Loucy (cell line): ENCODE data around the gene FURIN.

ENCODE experiments used
- H2AFZ ChIP-seq: fragments of 200-600 bp; sonication (generic); 2 replicates; pipeline ENCODE4 v1.6.0; 2016; ENCODE audit warnings: antibody characterized with exemption, mild to moderate bottlenecking, low read length, moderate library complexity
- H3F3A ChIP-seq: fragments of 200-600 bp; 2 replicates; pipeline ENCODE4 v1.6.0; 2016; ENCODE audit warnings: antibody characterized with exemption, low read depth, mild to moderate bottlenecking
- H3K27me3 ChIP-seq: fragments of 200-600 bp; sonication (generic); 2 replicates; pipeline ENCODE4 v1.6.1; 2014; ENCODE audit warnings: low read length, mild to moderate bottlenecking; ENCODE audit not compliant: insufficient read depth, poor library complexity, severe bottlenecking
- H3K36me3 ChIP-seq: fragments of 200-600 bp; sonication (generic); 2 replicates; pipeline ENCODE4 v1.6.1; 2016; ENCODE audit warnings: low read length; ENCODE audit not compliant: insufficient read depth
- H3K4me1 ChIP-seq: fragments of 200-600 bp; sonication (generic); 2 replicates; pipeline ENCODE4 v1.5.1; 2014; ENCODE audit warnings: low read length, mild to moderate bottlenecking; ENCODE audit not compliant: insufficient read depth, poor library complexity, severe bottlenecking
- H3K4me2 ChIP-seq: fragments of 200-600 bp; sonication (generic); 2 replicates; pipeline ENCODE4 v1.6.0; 2014; ENCODE audit warnings: antibody characterized with exemption, low read length, low read depth, mild to moderate bottlenecking; ENCODE audit not compliant: poor library complexity, severe bottlenecking
- H3K4me3 ChIP-seq: fragments of 200-600 bp; sonication (generic); 2 replicates; pipeline ENCODE4 v1.5.1; 2014; ENCODE audit warnings: low read length, mild to moderate bottlenecking, mixed read lengths; ENCODE audit not compliant: poor library complexity, severe bottlenecking
- H3K79me2 ChIP-seq: fragments of 200-600 bp; sonication (generic); 2 replicates; pipeline ENCODE4 v1.6.1; 2014; ENCODE audit warnings: low read length; ENCODE audit not compliant: insufficient read depth
- H3K9ac ChIP-seq: fragments of 200-600 bp; sonication (generic); 2 replicates; pipeline ENCODE4 v1.6.0; 2014; ENCODE audit warnings: mild to moderate bottlenecking, low read depth, low read length, moderate library complexity; ENCODE audit not compliant: poor library complexity, severe bottlenecking
- H3K9me2 ChIP-seq: fragments of 200-600 bp; sonication (generic); replicated peaks from 2 replicates; pipeline ENCODE4 v1.6.1; 2016; ENCODE audit warnings: low read depth, low read length, mixed read lengths
- H3K9me3 ChIP-seq: fragments of 200-600 bp; sonication (generic); 2 replicates; pipeline ENCODE4 v1.6.1; 2014; ENCODE audit warnings: mild to moderate bottlenecking, antibody characterized with exemption, low read length, low read depth; ENCODE audit not compliant: insufficient read depth
- H4K20me1 ChIP-seq: fragments of 200-600 bp; sonication (generic); 2 replicates; pipeline ENCODE4 v1.6.0; 2014; ENCODE audit warnings: antibody characterized with exemption, low read length, mild to moderate bottlenecking; ENCODE audit not compliant: insufficient read depth, poor library complexity, severe bottlenecking
- CTCF ChIP-seq: fragments of 200-600 bp; sonication (generic); conservative IDR thresholded peaks from 2 replicates; pipeline ENCODE4 v1.5.1; 2014; ENCODE audit warnings: mild to moderate bottlenecking, antibody characterized with exemption, low read length
- EZH2phosphoT487 ChIP-seq: fragments of 200-600 bp; IDR thresholded peaks from 2 replicates; pipeline ENCODE4 v1.6.1; 2018; ENCODE audit warnings: antibody characterized with exemption, mild to moderate bottlenecking, moderate library complexity, borderline replicate concordance

FURIN gene

GRCh38 chr15:90909976-90910375, 41.6 kb downstream of the FURIN start:
- Histone ChIP-seq H3K36me3 (peaks cover 21% of the 10 kb centered on the region; the same call in 1 of the 2 replicates), H4K20me1 (no peaks in the 10 kb centered on the region), H3K27me3 (no peaks in the 10 kb centered on the region), H3K4me3 (no peak overlapping the region), H3K9me2 (no peaks in the 10 kb centered on the region), H3K4me1 (no peaks in the 10 kb centered on the region), H3K4me2 (no peak overlapping the region), H3K79me2 (peaks cover 8% of the 10 kb centered on the region; the same call in 1 of the 2 replicates), H3K9ac (no peak overlapping the region), H3F3A (no peaks in the 10 kb centered on the region), H2AFZ (no peak overlapping the region), H3K9me3 (no peaks in the 10 kb centered on the region)
- TF ChIP-seq CTCF, result no peak
- TF ChIP-seq EZH2phosphoT487, result no peak

GRCh38 chr15:90910441-90911301, 42.3 kb downstream of the FURIN start:
- 0 out of 2 replicates have a peak, but pooled peaks cover 2% of the 10 kb centered on the region for H3K79me2 ChIP-seq
- H3K4me1 ChIP-seq, result no peaks in the 10 kb centered on the region
- no peaks in the 10 kb centered on the region for H3K27me3 ChIP-seq
- H3K36me3 ChIP-seq, result peaks cover 21% of the 10 kb centered on the region; the same call in 1 of the 2 replicates
- no peak overlapping the region for H3K4me3 ChIP-seq
- H3K9ac ChIP-seq, result no peak overlapping the region
- no peaks in the 10 kb centered on the region for H3K9me2 ChIP-seq
- H3K4me2 ChIP-seq, result no peak overlapping the region
- no peaks in the 10 kb centered on the region for H4K20me1 ChIP-seq
- H2AFZ ChIP-seq, result no peak overlapping the region
- no peaks in the 10 kb centered on the region for H3F3A ChIP-seq
- TF ChIP-seq EZH2phosphoT487 (no peak), CTCF (no peak)
- H3K9me3 ChIP-seq, result no peaks in the 10 kb centered on the region

- H3K27me3 ChIP-seq, result no peaks in the 10 kb centered on the region
- TF ChIP-seq EZH2phosphoT487, result no peak
- H3K9ac ChIP-seq, result no peak overlapping the region
- no peak overlapping the region for H3K4me3 ChIP-seq
- no peak overlapping the region for H3K4me2 ChIP-seq
- no peaks in the 10 kb centered on the region for H3K4me1 ChIP-seq
- H2AFZ ChIP-seq, result no peak overlapping the region
- no peaks in the 10 kb centered on the region for H4K20me1 ChIP-seq
- no peaks in the 10 kb centered on the region for H3K79me2 ChIP-seq
- H3K36me3 ChIP-seq, result peaks cover 21% of the 10 kb centered on the region; the same call in 1 of the 2 replicates
- H3K9me3 ChIP-seq, result no peaks in the 10 kb centered on the region
- no peaks in the 10 kb centered on the region for H3K9me2 ChIP-seq
- H3F3A ChIP-seq, result no peaks in the 10 kb centered on the region
Observed at GRCh38 chr15:90911302-90911623, 42.9 kb downstream of the FURIN start.
